SK-N-MC (cell line): ENCODE measurements around the gene KIF25.

Experiments used
- EZH2 ChIP-seq: fragments of 200-600 bp; sonication (generic); IDR thresholded peaks from one replicate; pipeline ENCODE4 v1.6.1; 2017; ENCODE audit warnings: antibody characterized with exemption
- POLR2AphosphoS5 ChIP-seq: IDR thresholded peaks from 2 replicates; pipeline ENCODE4 v1.6.1; 2012; ENCODE audit warnings: mild to moderate bottlenecking, low read depth, low read length, borderline replicate concordance

DNA sequence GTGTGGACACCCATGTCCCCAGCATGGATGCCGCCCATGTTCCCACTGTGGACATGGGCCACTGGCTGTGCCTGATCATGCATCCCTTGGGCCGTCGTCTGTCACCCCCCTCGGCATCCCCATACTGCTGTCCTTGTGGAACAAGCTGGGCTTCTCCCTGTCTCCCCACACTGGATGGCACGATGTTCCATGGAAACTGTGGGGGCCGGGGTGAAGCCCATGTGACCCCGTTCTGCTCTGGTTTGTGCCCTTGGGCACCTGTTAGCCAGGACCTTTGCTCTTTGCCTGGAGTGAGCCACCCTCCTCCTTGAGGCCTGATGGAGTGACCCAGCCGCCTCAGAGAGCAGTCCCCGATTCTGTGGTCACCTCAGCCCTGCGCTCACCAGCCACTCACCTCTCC lies 89.1 kb downstream of the KIF25 start:
- no peak for TF ChIP-seq POLR2AphosphoS5
- TF ChIP-seq EZH2 = no peak
